T-helper 1 cell treated with Interleukin-12 subunit alpha and Interleukin-12 subunit beta and Interleukin-4 antibody, amounts not matched to agents 30 ng/mL and 1 ng/mL, for 36 hours (primary cell): Measurements from ENCODE around the gene CCDC40. TPM values are rescaled to one million over a fixed set of nuclear protein-coding genes. Genes with fewer than 3 reads are reported as not detected.

Experiments
- intact Hi-C: fragments of 100-400 bp; cut with micrococcal nuclease; formaldehyde crosslinking; loops from one replicate; pipeline ENCODE4 v1.15.1; 2024
- total RNA-seq: library from RNA; stranded (reverse); gene quantifications from 2 replicates; pipeline ENCODE4 v1.2.3, GENCODE V29; 2022

Gene CCDC40
- total RNA-seq, 1 donor from 2014 or later = not detected

GRCh38 chr17:80000981-80001775 is 35.3 kb upstream of the CCDC40 start:
- intact Hi-C loops = no loop called here

GRCh38 chr17:80002070-80002641 is 34.3 kb upstream of the CCDC40 start:
- intact Hi-C loops = no loop called here

- intact Hi-C loops = no loop called here
These were observed 33.6 kb upstream of the CCDC40 start for GRCh38 chr17:80002690-80003490.

GRCh38 chr17:80003969-80004368 is 32.5 kb upstream of the CCDC40 start:
- intact Hi-C loops = no loop called here

- intact Hi-C loops = loop anchor here (1.0 to 5.0 kb wide), 2 partner anchors 8 to 77 kb away; no protein-coding TSS in a partner anchor
These were observed 30.8 kb upstream of the CCDC40 start for GRCh38 chr17:80005360-80006338.

- intact Hi-C loops = loop anchor here (5.0 kb wide), 1 partner anchor 76 kb away; no protein-coding TSS in a partner anchor
These were observed 30.1 kb upstream of the CCDC40 start for GRCh38 chr17:80006339-80006720.

GRCh38 chr17:80006811-80007752 is 29.4 kb upstream of the CCDC40 start:
- intact Hi-C loops = loop anchor here (5.0 kb wide), 1 partner anchor 75 kb away; no protein-coding TSS in a partner anchor

GRCh38 chr17:80007939-80008338 is 28.5 kb upstream of the CCDC40 start:
- intact Hi-C loops = loop anchor here (5.0 kb wide), 1 partner anchor 74 kb away; no protein-coding TSS in a partner anchor

- intact Hi-C loops = loop anchor here (5.0 kb wide), 1 partner anchor 74 kb away; no protein-coding TSS in a partner anchor
These were observed 28.0 kb upstream of the CCDC40 start for GRCh38 chr17:80008383-80008840.

- intact Hi-C loops = loop anchor here (5.0 kb wide), 1 partner anchor 73 kb away; no protein-coding TSS in a partner anchor
These were observed 27.6 kb upstream of the CCDC40 start for GRCh38 chr17:80008848-80009247.

GRCh38 chr17:80009391-80010282 is 26.8 kb upstream of the CCDC40 start:
- intact Hi-C loops = loop anchor here (5.0 kb wide), 1 partner anchor 73 kb away; no protein-coding TSS in a partner anchor

- intact Hi-C loops = no loop called here
These were observed 26.1 kb upstream of the CCDC40 start for GRCh38 chr17:80010283-80010858.

GRCh38 chr17:80011989-80012555 is 24.4 kb upstream of the CCDC40 start:
- intact Hi-C loops = no loop called here

GRCh38 chr17:80012765-80013741 is 23.4 kb upstream of the CCDC40 start:
- intact Hi-C loops = no loop called here

- intact Hi-C loops = no loop called here
These were observed 19.0 kb upstream of the CCDC40 start for GRCh38 chr17:80017226-80018010.
